LNCAP (cell line): ENCODE results near the gene C11orf68.

Experiments used
- CTCF ChIP-seq: fragments of 450-650 bp; IDR thresholded peaks from 2 replicates; pipeline ENCODE4 v1.5.1; 2017; ENCODE audit warnings: mild to moderate bottlenecking

C11orf68 gene

DNA sequence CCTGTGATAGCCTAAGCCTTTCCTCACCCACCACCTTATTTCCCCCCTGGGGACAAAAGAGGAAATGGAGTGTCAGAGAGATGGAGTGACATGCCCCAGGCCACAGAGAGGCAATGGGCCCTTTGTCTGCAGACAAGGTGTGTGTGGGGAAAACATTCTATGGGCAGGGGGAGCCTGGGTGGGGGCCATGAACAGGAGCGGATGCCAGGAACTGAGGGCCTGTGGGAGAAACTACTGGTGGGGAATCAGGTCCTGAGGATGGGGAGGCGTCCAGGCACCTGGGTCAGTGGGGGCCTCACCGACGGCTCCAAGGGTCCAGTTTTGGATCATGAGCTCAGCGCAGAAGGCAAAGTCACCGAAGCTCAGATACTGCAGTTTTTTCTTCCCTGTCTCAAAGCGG, 33.6 kb downstream of the C11orf68 start:
- no peak for TF ChIP-seq CTCF

- TF ChIP-seq CTCF = peak; percentile 100
These were observed 34.2 kb downstream of the C11orf68 start for GRCh38 chr11:65884716-65885092.

DNA sequence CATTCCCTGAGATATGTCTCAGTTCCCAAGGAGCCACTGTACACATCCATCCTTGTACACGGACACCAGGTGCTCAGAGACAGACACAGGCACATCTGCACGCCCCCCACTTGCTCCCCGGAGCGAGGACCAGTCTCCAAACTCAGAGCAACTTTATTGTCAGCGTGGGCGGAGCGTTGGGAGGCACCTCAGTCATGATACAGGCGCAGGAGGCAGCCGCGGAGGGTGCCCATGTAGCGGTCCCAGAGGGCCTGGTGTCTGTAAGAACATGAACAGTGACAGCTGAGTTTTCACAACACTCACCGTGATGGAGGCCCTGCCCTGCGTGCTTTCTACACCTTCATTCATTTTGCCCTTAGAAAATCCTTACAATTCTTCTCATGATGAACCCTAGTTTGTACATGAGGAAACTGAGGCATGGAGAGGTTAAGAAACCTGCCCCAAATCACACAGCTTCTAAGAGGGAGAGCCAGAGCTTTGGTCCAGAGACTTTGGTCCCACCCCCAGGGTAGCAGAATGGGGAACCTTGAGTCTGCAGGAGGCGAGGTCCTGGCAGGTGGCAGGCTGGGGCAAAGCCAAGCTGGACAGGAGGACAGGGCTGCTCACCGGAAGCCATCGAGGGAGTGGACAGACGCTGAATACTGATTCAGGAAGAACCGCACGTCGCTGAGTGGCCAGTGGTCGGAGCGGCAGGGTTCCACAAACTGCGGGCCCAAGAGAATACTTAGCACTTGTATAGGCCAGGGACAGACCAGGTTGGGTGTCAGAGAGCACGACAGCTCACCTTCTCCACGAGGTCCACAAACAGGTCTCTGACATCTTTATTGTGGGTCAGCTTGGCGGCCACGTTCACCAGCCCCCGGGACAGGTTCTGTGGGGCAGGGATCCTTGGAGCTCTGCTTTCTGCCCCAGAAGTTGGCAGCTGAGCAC, 34.8 kb downstream of the C11orf68 start:
- no peak for TF ChIP-seq CTCF

DNA sequence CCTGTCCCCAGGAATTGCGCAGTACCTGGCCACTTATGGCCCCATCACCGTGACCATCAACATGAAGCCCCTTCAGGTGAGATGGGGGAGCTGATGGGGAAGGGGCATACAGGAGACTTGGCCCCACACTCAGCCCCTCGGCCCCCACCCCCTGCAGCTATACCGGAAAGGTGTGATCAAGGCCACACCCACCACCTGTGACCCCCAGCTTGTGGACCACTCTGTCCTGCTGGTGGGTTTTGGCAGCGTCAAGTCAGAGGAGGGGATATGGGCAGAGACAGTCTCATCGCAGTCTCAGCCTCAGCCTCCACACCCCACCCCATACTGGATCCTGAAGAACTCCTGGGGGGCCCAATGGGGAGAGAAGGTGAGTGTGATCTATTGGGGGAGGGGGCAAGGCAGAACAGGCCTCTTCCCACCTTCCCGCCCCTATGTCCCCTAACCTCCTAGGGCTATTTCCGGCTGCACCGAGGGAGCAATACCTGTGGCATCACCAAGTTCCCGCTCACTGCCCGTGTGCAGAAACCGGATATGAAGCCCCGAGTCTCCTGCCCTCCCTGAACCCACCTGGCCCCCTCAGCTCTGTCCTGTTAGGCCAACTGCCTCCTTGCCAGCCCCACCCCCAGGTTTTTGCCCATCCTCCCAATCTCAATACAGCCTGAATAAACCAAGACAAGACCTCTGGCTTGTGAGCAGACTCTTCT, 35.7 kb downstream of the C11orf68 start:
- TF ChIP-seq CTCF = no peak

- no peak for TF ChIP-seq CTCF
These were observed 36.5 kb downstream of the C11orf68 start for GRCh38 chr11:65882120-65883057.

- no peak for TF ChIP-seq CTCF
These were observed 37.9 kb downstream of the C11orf68 start for GRCh38 chr11:65880844-65881421.

DNA sequence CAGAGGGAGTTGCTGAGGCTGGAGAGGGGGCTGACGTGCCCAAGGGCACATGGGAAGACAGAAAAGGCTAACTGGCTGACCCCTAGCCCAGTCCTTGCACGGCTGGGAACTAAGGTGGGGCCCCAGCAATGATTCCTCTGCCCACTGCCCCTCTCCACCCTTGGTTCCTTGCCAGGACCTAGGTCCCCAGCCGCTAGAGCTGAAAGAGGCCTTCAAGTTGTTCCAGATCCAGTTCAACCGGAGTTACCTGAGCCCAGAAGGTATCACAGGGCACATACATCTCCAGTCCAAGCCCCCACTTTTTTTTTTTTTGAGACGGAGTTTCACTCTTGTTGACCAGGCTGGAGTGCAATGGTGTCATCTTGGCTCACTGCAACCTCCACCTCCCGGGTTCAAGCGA, 38.8 kb downstream of the C11orf68 start:
- no peak for TF ChIP-seq CTCF
